Ovary (tissue), 3 donors: ENCODE measurements around the gene VCL.

Experiments used
- POLR2A ChIP-seq: fragments of 450-650 bp; IDR thresholded peaks from one replicate; pipeline ENCODE4 v1.6.1; 2017; ENCODE audit warnings: antibody characterized with exemption, mild to moderate bottlenecking, moderate library complexity
- TF ChIP-seq, protein P1 (sequence below), 3 donors: fragments of 450-650 bp in 2 of 3; fragments of 200-600 bp in 1 of 3; IDR thresholded peaks; one replicate each; pipeline versions ENCODE4 v1.5.1 to v1.8.0; 2016 to 2022; ENCODE audit warnings: antibody characterized with exemption in 3 of 3, mild to moderate bottlenecking in 1 of 3
- donor health status: DM: no; HTN: no; CAD: no.

DNA sequence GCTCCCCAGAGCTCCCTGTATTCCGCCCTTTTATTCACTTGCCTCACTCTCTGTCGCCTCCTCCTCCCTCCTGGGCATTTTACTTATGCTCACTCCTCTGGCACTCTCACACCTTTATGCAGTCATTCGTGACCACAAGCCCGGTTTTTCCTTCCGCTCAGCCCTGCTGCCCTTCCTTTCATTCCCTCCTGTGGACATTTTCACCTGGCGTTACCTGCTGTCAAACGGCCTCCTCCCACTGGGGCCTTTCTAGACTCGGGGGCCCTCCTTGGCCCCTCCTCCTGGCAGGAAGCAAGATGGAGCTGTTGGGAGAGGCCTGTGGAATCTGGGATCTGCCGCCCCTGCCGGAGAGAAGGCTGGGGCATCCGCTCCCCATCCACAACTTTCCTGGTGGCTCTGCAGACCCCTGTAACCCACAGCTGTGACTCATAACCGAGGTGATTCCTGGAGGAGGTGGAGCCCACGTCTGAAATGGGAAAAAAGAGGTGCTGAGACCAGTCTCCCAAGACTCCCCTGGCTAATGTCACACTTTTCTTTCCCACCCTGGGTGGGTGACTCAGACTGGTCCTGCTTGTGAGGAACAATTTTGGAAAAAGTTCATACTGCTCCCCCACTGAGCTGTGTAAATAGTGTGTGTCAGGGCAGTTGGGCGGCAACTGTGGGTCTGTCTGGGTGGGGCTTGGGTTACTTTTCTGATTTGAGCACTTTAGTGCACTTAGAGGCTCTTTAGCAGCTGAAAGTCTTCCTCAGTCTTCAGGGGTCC, 1.2 kb downstream of the VCL start:
- TF ChIP-seq POLR2A: peak; percentile 12
- TF ChIP-seq, protein P1, sequence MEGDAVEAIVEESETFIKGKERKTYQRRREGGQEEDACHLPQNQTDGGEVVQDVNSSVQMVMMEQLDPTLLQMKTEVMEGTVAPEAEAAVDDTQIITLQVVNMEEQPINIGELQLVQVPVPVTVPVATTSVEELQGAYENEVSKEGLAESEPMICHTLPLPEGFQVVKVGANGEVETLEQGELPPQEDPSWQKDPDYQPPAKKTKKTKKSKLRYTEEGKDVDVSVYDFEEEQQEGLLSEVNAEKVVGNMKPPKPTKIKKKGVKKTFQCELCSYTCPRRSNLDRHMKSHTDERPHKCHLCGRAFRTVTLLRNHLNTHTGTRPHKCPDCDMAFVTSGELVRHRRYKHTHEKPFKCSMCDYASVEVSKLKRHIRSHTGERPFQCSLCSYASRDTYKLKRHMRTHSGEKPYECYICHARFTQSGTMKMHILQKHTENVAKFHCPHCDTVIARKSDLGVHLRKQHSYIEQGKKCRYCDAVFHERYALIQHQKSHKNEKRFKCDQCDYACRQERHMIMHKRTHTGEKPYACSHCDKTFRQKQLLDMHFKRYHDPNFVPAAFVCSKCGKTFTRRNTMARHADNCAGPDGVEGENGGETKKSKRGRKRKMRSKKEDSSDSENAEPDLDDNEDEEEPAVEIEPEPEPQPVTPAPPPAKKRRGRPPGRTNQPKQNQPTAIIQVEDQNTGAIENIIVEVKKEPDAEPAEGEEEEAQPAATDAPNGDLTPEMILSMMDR (IDR thresholded peaks at IDR 0.05): peak; percentile 18 to 56 (median 55)
